SK-N-MC (cell line): Measurements from ENCODE around the gene CLTB.

Experiments used
- EZH2 ChIP-seq: fragments of 200-600 bp; sonication (generic); IDR thresholded peaks from one replicate; pipeline ENCODE4 v1.6.1; 2017; ENCODE audit warnings: antibody characterized with exemption
- FOXP2 ChIP-seq: optimal IDR thresholded peaks from 2 replicates; pipeline ENCODE3; 2011; ENCODE audit warnings: mild to moderate bottlenecking, moderate library complexity; ENCODE audit not compliant: insufficient read depth; ENCODE audit errors: extremely low read length, control extremely low read depth
- POLR2AphosphoS5 ChIP-seq: IDR thresholded peaks from 2 replicates; pipeline ENCODE4 v1.6.1; 2012; ENCODE audit warnings: mild to moderate bottlenecking, low read depth, low read length, borderline replicate concordance

- TF ChIP-seq POLR2AphosphoS5 (no peak), EZH2 (no peak), FOXP2 (no peak)
Measured at GRCh38 chr5:176461349-176461748, 45.0 kb upstream of the CLTB start.
